Cardiac muscle cell (in vitro differentiated cells and primary cell): ENCODE measurements around the gene P2RY13. TPM values are rescaled to one million over a fixed set of nuclear protein-coding genes. Genes with fewer than 3 reads are reported as not detected.
A peak's percentile ranks its signal among the peaks of the same experiment; 100 is the strongest.

Source experiments
- DNase-seq, 2 donors: peaks; one replicate each; pipeline versions ENCODE4 v3.0.0 to v3.0.0-alpha.2; 2010 to 2017; ENCODE audit warnings: low read depth in 1 of 2, low spot score in 1 of 2
- H3K27ac ChIP-seq: fragments of 200-600 bp; sonication (generic); 2 replicates; pipeline ENCODE4 v1.5.1; 2016
- H3K27me3 ChIP-seq: fragments of 200-600 bp; sonication (generic); 2 replicates; pipeline ENCODE4 v1.6.0; 2016; ENCODE audit warnings: control low read depth
- H3K36me3 ChIP-seq: fragments of 200-600 bp; sonication (generic); 2 replicates; pipeline ENCODE4 v1.5.1; 2016; ENCODE audit warnings: control low read depth
- H3K4me1 ChIP-seq: fragments of 200-600 bp; sonication (generic); 2 replicates; pipeline ENCODE4 v1.8.1; 2017; ENCODE audit warnings: low read depth, mild to moderate bottlenecking, mixed run types
- H3K4me3 ChIP-seq: fragments of 200-600 bp; sonication (generic); 2 replicates; pipeline ENCODE4 v1.5.1; 2016; ENCODE audit warnings: mild to moderate bottlenecking
- H3K9me3 ChIP-seq: fragments of 200-600 bp; sonication (generic); 2 replicates; pipeline ENCODE4 v1.5.1; 2017; ENCODE audit warnings: low read depth, mild to moderate bottlenecking, control low read depth
- polyA plus RNA-seq: library from polyadenylated mRNA; unstranded; fragments of >200 nt; fragmentation: Nextera tagmentation; extraction: Ambion mirVana; gene quantifications from 2 replicates; pipeline ENCODE4 v1.2.1, GENCODE V29; 2016
- total RNA-seq: library from RNA; depleted of rRNA; stranded (reverse); fragments of >200 nt; gene quantifications from 2 replicates; pipeline ENCODE4 v1.2.3, GENCODE V29; 2016
- TF ChIP-seq, protein P1 (sequence below): IDR thresholded peaks from 2 replicates; pipeline ENCODE4 v1.5.1; 2012; ENCODE audit warnings: low read depth, mild to moderate bottlenecking, low read length

P2RY13 gene
- total and polyA plus RNA-seq, 2 experiments from 2014 or later: 0.06 TPM; not detected in 1

DNA sequence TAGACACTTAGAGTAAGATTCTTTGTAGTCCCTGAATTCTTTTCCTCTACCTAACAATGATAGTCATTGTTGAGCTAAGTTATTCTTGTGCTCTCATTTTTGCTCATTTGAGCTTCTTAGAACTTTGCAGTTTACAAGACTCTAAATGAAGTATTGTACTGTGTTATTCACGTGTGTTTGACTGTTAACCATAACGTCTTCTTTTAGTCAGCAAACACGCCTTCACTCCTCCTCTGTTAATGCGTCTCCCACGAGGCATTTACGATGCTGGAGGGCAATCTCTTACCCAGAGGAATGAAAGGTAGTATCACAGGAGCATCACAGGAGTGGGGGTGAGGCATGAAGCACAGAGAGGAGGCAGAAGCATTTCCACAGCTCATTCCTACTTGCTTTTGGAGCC, 36.2 kb downstream of the P2RY13 start:
- TF ChIP-seq, protein P1, sequence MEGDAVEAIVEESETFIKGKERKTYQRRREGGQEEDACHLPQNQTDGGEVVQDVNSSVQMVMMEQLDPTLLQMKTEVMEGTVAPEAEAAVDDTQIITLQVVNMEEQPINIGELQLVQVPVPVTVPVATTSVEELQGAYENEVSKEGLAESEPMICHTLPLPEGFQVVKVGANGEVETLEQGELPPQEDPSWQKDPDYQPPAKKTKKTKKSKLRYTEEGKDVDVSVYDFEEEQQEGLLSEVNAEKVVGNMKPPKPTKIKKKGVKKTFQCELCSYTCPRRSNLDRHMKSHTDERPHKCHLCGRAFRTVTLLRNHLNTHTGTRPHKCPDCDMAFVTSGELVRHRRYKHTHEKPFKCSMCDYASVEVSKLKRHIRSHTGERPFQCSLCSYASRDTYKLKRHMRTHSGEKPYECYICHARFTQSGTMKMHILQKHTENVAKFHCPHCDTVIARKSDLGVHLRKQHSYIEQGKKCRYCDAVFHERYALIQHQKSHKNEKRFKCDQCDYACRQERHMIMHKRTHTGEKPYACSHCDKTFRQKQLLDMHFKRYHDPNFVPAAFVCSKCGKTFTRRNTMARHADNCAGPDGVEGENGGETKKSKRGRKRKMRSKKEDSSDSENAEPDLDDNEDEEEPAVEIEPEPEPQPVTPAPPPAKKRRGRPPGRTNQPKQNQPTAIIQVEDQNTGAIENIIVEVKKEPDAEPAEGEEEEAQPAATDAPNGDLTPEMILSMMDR: no peak
- no peak overlapping the region for H3K4me3 ChIP-seq
- no peaks in the 10 kb centered on the region for H3K9me3 ChIP-seq
- no peak for DNase-seq
- no peak overlapping the region for H3K27ac ChIP-seq
- no peaks in the 10 kb centered on the region for H3K36me3 ChIP-seq
- no peaks in the 10 kb centered on the region for H3K4me1 ChIP-seq
- no peaks in the 10 kb centered on the region for H3K27me3 ChIP-seq

DNA sequence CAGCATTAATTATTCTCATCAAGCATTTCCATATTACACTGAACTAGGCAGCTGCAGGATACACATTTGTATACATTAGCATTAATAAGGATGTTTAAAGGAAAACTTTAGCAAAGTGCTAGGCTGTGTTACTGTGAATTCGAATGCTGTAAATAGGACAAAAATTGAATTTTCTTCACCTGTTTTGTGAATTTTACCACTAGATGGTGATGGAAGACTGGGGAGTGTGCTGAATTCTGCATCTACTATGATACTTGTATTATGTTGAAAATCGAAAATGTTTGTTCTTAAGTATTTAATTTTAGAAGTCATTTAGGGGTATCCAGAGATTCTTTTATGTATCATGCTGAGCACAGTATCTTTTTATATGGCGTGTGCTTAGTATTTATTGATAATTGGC, 38.7 kb downstream of the P2RY13 start:
- Histone ChIP-seq H3K9me3 (no peaks in the 10 kb centered on the region), H3K36me3 (no peaks in the 10 kb centered on the region), H3K27me3 (no peaks in the 10 kb centered on the region), H3K4me3 (no peak overlapping the region), H3K4me1 (no peaks in the 10 kb centered on the region), H3K27ac (no peak overlapping the region)
- TF ChIP-seq, protein P1: peak; percentile 49
- peak in 1 of 2 donors; percentile 67 for DNase-seq

DNA sequence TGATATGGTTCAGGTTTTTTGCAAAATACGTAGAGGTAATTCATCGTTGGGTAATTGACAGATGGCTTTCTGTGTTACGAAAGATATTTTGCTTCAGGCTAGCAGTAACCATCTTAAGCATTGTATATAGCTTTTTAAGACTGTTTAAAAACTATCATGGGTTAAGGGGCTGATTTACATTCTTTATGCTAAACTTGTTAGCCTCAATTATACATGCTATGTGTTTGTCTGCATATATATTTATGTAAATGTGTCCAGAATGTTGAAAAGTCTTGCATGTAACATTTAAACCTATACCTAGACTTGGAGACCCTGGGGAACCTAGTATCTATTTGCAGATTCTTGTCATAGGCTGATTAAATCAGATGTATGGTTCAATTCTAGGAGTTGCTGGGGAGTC, 39.9 kb downstream of the P2RY13 start:
- TF ChIP-seq, protein P1: no peak
- Histone ChIP-seq H3K4me1 (no peaks in the 10 kb centered on the region), H3K4me3 (no peak overlapping the region), H3K27ac (no peak overlapping the region), H3K9me3 (no peaks in the 10 kb centered on the region), H3K27me3 (no peaks in the 10 kb centered on the region), H3K36me3 (no peaks in the 10 kb centered on the region)
- no peak for DNase-seq

DNA sequence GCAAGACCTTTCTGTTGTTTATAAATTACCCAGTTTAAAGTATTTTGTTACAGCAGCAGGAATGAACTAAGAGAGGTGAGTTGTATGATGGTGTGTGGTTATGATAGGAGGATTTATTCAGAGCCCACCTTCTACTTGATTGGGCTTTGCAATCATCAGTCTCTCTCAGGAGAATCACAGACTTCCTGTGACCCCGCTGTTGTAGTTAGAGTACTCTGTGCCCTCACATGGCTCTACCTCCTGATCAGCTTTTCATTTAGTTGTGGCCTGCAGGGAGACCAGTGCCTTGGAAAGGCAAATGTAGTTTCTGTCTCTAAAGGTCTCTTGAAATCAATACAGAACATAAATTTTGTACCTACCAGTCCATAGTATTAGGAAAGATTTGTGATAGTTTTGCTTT, 43.4 kb downstream of the P2RY13 start:
- H3K27ac ChIP-seq: no peak overlapping the region
- H3K27me3 ChIP-seq: no peaks in the 10 kb centered on the region
- no peak for DNase-seq
- H3K4me1 ChIP-seq: peaks cover 7% of the 10 kb centered on the region
- no peaks in the 10 kb centered on the region for H3K36me3 ChIP-seq
- H3K4me3 ChIP-seq: no peak overlapping the region
- H3K9me3 ChIP-seq: no peaks in the 10 kb centered on the region
- TF ChIP-seq, protein P1: no peak

DNA sequence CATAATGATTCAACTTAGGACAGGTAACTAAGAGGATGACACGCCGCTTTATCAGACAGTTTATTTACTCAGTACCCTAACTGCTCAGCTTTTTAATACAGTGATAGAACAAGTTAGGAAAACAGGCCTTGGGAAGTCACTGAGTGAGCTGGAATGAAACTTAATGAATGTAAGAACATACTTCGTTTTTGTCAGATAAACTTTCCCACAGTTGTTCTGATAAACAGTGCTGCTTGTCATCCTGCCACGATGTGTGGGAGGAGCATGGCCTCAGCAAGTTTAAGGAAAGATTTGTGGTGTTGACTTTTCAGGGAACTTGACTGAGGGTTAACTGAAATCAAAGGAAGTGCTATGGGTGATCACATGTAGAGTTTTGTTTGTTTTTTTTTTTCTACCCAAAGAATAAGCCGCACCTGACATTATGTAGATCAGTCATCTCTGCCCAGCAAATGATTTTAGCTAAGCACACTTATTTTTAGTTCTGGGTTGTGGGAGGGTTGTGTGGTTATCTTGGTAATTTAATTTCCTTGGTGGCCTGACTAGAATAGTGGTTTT, 45.4 kb downstream of the P2RY13 start:
- H3K4me1 ChIP-seq: peaks cover 7% of the 10 kb centered on the region
- no peaks in the 10 kb centered on the region for H3K27me3 ChIP-seq
- DNase-seq: peak in 1 of 2 donors; percentile 86
- TF ChIP-seq, protein P1: no peak
- no peaks in the 10 kb centered on the region for H3K36me3 ChIP-seq
- no peak overlapping the region for H3K4me3 ChIP-seq
- no peaks in the 10 kb centered on the region for H3K9me3 ChIP-seq
- no peak overlapping the region for H3K27ac ChIP-seq
